Right atrium auricular region (tissue), 2 donors: ENCODE measurements around the gene AGAP1. TPM values are rescaled to one million over a fixed set of nuclear protein-coding genes. Genes with fewer than 3 reads are reported as not detected.

Source experiments
- DNase-seq: peaks from one replicate; pipeline ENCODE4 v3.0.0-alpha.2; 2019; ENCODE audit warnings: low spot score
- H3K27ac ChIP-seq, 2 donors: fragments of 200-600 bp; sonication (generic); 1 replicate in 1 of 2; 2 replicates in 1 of 2; pipeline ENCODE4 v1.5.1; 2016 to 2019
- H3K27me3 ChIP-seq, 2 donors: fragments of 200-600 bp; sonication (generic); one replicate each; pipeline versions ENCODE4 v1.5.1 to v1.6.0; 2017 to 2019
- H3K36me3 ChIP-seq: fragments of 200-600 bp; sonication (generic); one replicate; pipeline ENCODE4 v1.5.1; 2016
- H3K4me1 ChIP-seq, 2 donors: fragments of 200-600 bp; sonication (generic); one replicate each; pipeline versions ENCODE4 v1.5.1 to v1.6.0; 2017 to 2019
- H3K4me3 ChIP-seq, 2 donors: fragments of 200-600 bp; sonication (generic); 1 replicate in 1 of 2; 2 replicates in 1 of 2; pipeline ENCODE4 v1.5.1; 2017 to 2019; ENCODE audit warnings: mild to moderate bottlenecking in 1 of 2, moderate library complexity in 1 of 2
- H3K9me3 ChIP-seq, 2 donors: fragments of 200-600 bp; sonication (generic); one replicate each; pipeline ENCODE4 v1.5.1; 2019
- total RNA-seq, 2 donors: library from RNA; depleted of rRNA; stranded (reverse); fragments of >200 nt; gene quantifications; one replicate each; pipeline ENCODE4 v1.1.0, GENCODE V29; 2016
- TF ChIP-seq, protein P1 (sequence below), 2 donors: fragments of 200-600 bp; sonication (generic); IDR thresholded peaks; one replicate each; pipeline ENCODE4 v1.5.1; 2019; ENCODE audit warnings: antibody characterized with exemption in 2 of 2

The AGAP1 gene
- total RNA-seq, 2 donors from 2014 or later, result 11.6 to 17.2 TPM

DNA sequence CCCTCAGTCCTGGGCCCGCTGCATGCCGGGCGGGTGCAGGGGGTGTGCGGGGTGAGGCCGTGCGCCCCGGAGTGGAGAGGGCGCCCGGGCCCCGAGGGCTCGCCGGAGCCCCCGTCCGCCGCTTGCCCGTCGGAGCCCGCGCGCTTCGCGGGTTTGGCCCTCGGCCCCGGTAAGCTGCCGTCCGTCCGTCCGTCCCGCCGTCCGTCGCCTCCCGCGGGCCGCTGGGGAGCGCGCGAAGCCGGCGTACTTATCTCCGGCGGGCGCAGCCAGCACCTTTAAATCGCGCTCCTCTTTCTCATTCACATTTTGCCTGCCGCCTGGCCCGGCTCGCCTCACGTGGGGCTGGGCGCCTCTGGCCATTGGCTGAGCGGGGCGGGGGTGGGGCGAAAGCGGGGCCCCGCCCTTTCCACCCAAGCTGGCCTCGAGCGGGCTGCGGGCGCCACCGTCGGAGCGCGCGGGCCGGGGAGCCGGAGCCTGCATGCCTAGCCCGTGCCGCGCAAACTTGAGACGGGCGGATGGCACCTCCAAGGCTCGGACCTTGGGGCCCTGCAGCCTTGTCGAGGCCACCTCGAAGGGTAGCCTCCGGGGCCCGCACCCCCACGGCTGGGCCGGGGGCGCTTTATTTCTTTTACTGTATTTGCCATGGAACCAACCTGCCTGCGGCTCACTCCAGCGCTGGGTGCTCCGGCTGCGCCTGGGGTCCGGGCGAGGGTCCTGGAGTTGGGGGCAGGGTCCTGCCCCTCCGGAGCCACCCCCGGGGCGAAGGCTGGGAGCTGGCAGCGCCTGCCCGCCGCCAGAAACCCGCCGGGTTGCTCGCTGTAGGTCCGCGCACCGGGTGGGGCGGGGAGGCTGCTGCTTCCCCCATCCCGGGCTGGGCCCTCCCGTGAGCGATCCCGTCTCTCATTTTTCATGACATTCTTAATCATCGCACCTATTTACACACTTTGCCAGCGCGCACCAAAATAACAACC lies 674.6 kb downstream of the AGAP1 start, which contains the start of gene GBX2:
Gene GBX2, minus strand, starts transcription at position 277 of the 971 bp plus-strand sequence. CDS start 415 bp downstream, outside the sequence.
- no peak within 1 kb of the TSS for H3K27ac ChIP-seq
- H3K4me1 ChIP-seq, result peaks cover 0 to 76% of the 10 kb centered on the region in 2 donors
- H3K4me3 ChIP-seq, result peak within 1 kb of the TSS; percentile 0 to 45
- H3K27me3 ChIP-seq, result peaks cover 67 to 95% of the 10 kb centered on the region in 2 donors
- DNase-seq, result no peak
- no peaks in the 10 kb centered on the region for H3K36me3 ChIP-seq
- TF ChIP-seq, protein P1, sequence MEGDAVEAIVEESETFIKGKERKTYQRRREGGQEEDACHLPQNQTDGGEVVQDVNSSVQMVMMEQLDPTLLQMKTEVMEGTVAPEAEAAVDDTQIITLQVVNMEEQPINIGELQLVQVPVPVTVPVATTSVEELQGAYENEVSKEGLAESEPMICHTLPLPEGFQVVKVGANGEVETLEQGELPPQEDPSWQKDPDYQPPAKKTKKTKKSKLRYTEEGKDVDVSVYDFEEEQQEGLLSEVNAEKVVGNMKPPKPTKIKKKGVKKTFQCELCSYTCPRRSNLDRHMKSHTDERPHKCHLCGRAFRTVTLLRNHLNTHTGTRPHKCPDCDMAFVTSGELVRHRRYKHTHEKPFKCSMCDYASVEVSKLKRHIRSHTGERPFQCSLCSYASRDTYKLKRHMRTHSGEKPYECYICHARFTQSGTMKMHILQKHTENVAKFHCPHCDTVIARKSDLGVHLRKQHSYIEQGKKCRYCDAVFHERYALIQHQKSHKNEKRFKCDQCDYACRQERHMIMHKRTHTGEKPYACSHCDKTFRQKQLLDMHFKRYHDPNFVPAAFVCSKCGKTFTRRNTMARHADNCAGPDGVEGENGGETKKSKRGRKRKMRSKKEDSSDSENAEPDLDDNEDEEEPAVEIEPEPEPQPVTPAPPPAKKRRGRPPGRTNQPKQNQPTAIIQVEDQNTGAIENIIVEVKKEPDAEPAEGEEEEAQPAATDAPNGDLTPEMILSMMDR (IDR thresholded peaks at IDR 0.05), result no peak
- no peaks in the 10 kb centered on the region for H3K9me3 ChIP-seq

DNA sequence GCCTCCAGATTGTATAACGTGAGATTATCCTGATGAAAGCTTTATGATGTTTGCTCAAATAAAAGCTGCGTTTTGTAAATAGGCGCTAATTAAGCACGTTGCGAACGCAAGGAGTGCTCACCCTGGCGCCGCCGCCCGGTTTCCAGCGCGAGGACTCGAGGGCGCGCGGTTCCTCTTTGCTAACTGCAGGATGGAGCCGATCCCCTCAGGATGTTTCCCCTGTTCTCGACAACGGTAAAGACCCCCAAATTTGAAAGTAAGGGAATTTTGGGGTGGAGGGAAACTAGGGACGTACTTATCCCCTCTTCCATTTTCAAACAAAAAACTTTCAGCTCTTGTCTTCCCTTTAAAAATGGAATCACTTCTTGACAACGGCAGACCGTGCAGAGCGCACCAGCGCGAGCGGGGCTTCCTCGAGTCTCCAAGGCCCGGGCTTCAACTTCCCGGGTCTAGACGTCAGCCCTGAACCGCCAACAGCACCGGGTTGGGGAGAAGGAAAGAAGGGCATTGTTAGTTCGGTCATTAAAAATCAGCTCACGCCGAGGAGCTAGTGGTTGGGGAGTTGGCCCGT lies 675.4 kb downstream of the AGAP1 start:
- Histone ChIP-seq H3K36me3 (no peaks in the 10 kb centered on the region), H3K9me3 (no peaks in the 10 kb centered on the region), H3K4me3 (no peak overlapping the region), H3K4me1 (peaks cover 0 to 71% of the 10 kb centered on the region in 2 donors), H3K27ac (no peak overlapping the region), H3K27me3 (peaks cover 72 to 94% of the 10 kb centered on the region in 2 donors)
- no peak for DNase-seq
- TF ChIP-seq, protein P1 (IDR thresholded peaks at IDR 0.05), result no peak

DNA sequence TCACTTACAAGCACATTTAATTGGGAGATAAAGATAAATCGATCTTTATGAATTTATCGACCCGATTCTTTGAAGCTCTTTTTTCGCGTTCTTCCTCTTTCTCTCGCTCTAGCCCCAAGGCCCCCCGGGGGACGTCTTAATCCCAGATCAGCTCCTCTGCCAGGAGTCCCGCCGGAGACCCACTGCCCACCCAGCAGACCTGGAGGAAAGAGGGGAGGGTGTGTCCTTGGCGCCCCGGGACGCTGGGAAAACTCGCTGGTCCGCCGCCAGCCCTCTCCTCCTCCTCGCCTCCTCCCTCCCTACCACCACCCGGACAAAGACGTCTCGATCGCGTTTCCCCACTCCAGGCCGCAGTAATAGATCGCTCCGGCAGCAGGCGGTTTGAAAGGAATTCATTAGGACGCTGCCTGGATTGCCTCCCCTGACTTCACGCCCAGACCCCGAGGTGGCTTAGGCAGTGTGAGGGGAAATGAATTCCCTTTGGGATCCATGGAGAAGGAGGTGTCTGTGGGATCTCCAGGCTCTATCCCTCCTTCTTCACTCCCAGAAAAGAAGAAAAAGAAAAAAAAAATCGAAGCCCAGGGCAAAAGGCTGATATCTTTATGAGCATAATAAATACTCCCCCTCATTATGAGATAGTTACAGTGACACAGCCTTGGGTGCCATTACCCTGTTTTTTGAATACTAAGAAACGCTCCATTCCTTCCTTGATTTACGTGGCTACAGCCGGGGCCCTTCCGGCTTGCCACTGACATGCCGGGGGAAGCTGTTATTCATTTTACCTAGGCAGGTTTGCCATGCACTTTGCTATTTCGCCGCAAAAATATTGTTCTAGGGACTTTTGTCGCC lies 676.1 kb downstream of the AGAP1 start:
- TF ChIP-seq, protein P1 (IDR thresholded peaks at IDR 0.05), result no peak
- peaks cover 72 to 92% of the 10 kb centered on the region in 2 donors for H3K27me3 ChIP-seq

DNA sequence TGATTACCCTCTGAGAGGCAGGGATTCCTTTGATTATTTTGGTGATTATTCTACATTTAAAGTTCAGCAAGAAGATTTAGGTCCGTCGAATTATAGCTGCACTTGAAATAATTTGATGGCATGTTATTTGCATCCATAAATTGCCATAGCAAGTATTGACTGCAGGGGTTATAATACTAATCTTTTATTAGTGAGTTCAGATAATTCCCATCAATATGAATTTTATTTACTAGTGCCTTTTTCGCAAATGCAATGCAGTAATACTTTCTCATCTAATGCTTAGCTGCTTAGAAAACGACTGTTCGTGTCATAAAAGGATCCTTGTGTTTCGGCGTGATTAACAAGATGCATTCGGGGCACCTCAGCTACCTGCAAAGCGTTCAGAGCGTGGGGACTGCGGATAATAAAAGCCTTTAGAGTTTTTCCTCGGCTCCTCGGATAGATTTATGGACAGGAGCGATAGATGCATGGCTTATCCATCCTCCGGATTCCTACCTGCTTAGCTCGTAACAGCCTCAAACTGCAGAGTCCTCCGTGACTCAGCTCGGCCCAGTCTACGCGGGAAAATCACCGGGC lies 676.8 kb downstream of the AGAP1 start:
- Histone ChIP-seq H3K4me1 (peaks cover 0 to 59% of the 10 kb centered on the region in 2 donors), H3K27me3 (peaks cover 65 to 85% of the 10 kb centered on the region in 2 donors), H3K36me3 (no peaks in the 10 kb centered on the region), H3K27ac (no peak overlapping the region), H3K9me3 (no peaks in the 10 kb centered on the region), H3K4me3 (no peak overlapping the region)
- DNase-seq, result no peak
- TF ChIP-seq, protein P1 (IDR thresholded peaks at IDR 0.05), result no peak

More for the DNA sequence above, 676.1 kb downstream of the AGAP1 start:
- Histone ChIP-seq H3K4me1 (peaks cover 0 to 63% of the 10 kb centered on the region in 2 donors), H3K4me3 (no peak overlapping the region), H3K9me3 (no peaks in the 10 kb centered on the region), H3K27ac (no peak overlapping the region), H3K36me3 (no peaks in the 10 kb centered on the region)
- DNase-seq, result no peak

DNA sequence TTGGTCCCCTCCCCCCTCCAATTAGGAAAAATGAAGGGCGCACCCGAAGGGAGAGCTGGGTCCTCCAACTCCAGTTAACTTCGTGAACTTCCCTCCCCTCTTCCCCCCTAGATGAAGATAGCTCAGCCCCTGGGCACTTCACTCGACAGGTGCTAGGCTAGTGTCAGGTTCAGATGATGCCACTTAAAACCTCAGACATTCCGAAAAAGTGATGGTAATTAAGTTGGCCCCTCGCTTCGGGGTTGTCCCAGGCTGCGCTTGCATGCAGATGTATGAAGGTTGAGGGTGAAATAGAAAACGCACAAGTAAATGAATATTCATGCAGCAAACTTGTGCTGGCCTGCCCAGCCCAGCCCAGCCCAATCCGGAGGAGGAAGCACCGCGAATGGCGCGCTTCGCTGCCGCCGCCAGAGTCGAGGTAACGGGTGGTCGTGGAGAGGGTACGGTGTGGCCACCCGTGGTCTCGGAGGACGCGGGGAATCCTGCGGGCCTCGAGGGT lies 677.4 kb downstream of the AGAP1 start:
- TF ChIP-seq, protein P1 (IDR thresholded peaks at IDR 0.05), result no peak
- Histone ChIP-seq H3K4me1 (peaks cover 0 to 54% of the 10 kb centered on the region in 2 donors), H3K36me3 (no peaks in the 10 kb centered on the region), H3K9me3 (no peaks in the 10 kb centered on the region), H3K27me3 (peaks cover 60 to 81% of the 10 kb centered on the region in 2 donors), H3K4me3 (no peak overlapping the region), H3K27ac (no peak overlapping the region)
- DNase-seq, result no peak
